ENCODE results near the gene KRTAP10-1.

Gene KRTAP10-1

GRCh38 chr21:44532712-44533111 lies 7.3 kb downstream of the KRTAP10-1 start:
- in situ Hi-C loops (cut with MboI; ENCODE audit: low pct_unique_long_range_greater_than_20kb, low sequenced_read_pairs) = loop anchor here (25.0 kb wide), 1 partner anchor 205 kb away; no protein-coding TSS in a partner anchor
- DNase-seq = no peak

- no peak for DNase-seq
- in situ Hi-C loops (cut with MboI; ENCODE audit: low pct_unique_long_range_greater_than_20kb, low sequenced_read_pairs) = loop anchor here (25.0 kb wide), 1 partner anchor 205 kb away; no protein-coding TSS in a partner anchor
Observed at GRCh38 chr21:44531606-44532564, 8.1 kb downstream of the KRTAP10-1 start.

- DNase-seq = no peak
- in situ Hi-C loops (cut with MboI; ENCODE audit: low pct_unique_long_range_greater_than_20kb, low sequenced_read_pairs) = loop anchor here (25.0 kb wide), 1 partner anchor 206 kb away; no protein-coding TSS in a partner anchor
Observed at GRCh38 chr21:44530903-44531605, 8.9 kb downstream of the KRTAP10-1 start.

- in situ Hi-C loops (cut with MboI; ENCODE audit: low pct_unique_long_range_greater_than_20kb, low sequenced_read_pairs) = loop anchor here (25.0 kb wide), 1 partner anchor 207 kb away; no protein-coding TSS in a partner anchor
- DNase-seq = no peak
Observed at GRCh38 chr21:44530221-44530902, 9.6 kb downstream of the KRTAP10-1 start.

- DNase-seq = no peak
- in situ Hi-C loops (cut with MboI; ENCODE audit: low pct_unique_long_range_greater_than_20kb, low sequenced_read_pairs) = loop anchor here (25.0 kb wide), 1 partner anchor 208 kb away; no protein-coding TSS in a partner anchor
Observed at GRCh38 chr21:44529503-44530125, 10.4 kb downstream of the KRTAP10-1 start.

GRCh38 chr21:44529011-44529421 lies 11.0 kb downstream of the KRTAP10-1 start:
- in situ Hi-C loops (cut with MboI; ENCODE audit: low pct_unique_long_range_greater_than_20kb, low sequenced_read_pairs) = loop anchor here (25.0 kb wide), 1 partner anchor 208 kb away; no protein-coding TSS in a partner anchor
- no peak for DNase-seq

GRCh38 chr21:44528634-44528995 lies 11.4 kb downstream of the KRTAP10-1 start:
- in situ Hi-C loops (cut with MboI; ENCODE audit: low pct_unique_long_range_greater_than_20kb, low sequenced_read_pairs) = loop anchor here (25.0 kb wide), 1 partner anchor 209 kb away; no protein-coding TSS in a partner anchor

GRCh38 chr21:44527983-44528633 lies 11.9 kb downstream of the KRTAP10-1 start:
- in situ Hi-C loops (cut with MboI; ENCODE audit: low pct_unique_long_range_greater_than_20kb, low sequenced_read_pairs) = loop anchor here (25.0 kb wide), 1 partner anchor 209 kb away; no protein-coding TSS in a partner anchor
- DNase-seq = no peak

More at GRCh38 chr21:44528634-44528995, 11.4 kb downstream of the KRTAP10-1 start:
- no peak for DNase-seq

- in situ Hi-C loops (cut with MboI; ENCODE audit: low pct_unique_long_range_greater_than_20kb, low sequenced_read_pairs) = loop anchor here (25.0 kb wide), 1 partner anchor 210 kb away; no protein-coding TSS in a partner anchor
- no peak for DNase-seq
Observed at GRCh38 chr21:44527156-44527982, 12.6 kb downstream of the KRTAP10-1 start.

- DNase-seq = no peak
- in situ Hi-C loops (cut with MboI; ENCODE audit: low pct_unique_long_range_greater_than_20kb, low sequenced_read_pairs) = loop anchor here (25.0 kb wide), 1 partner anchor 211 kb away; no protein-coding TSS in a partner anchor
Observed at GRCh38 chr21:44526096-44526997, 13.6 kb downstream of the KRTAP10-1 start.

GRCh38 chr21:44525391-44526095 lies 14.5 kb downstream of the KRTAP10-1 start:
- in situ Hi-C loops (cut with MboI; ENCODE audit: low pct_unique_long_range_greater_than_20kb, low sequenced_read_pairs) = loop anchor here (25.0 kb wide), 1 partner anchor 212 kb away; no protein-coding TSS in a partner anchor
- no peak for DNase-seq

GRCh38 chr21:44524414-44525371 lies 15.3 kb downstream of the KRTAP10-1 start:
- DNase-seq = no peak
- in situ Hi-C loops (cut with MboI; ENCODE audit: low pct_unique_long_range_greater_than_20kb, low sequenced_read_pairs) = loop anchor here (25.0 kb wide), 1 partner anchor 213 kb away; no protein-coding TSS in a partner anchor

GRCh38 chr21:44523567-44524413 lies 16.2 kb downstream of the KRTAP10-1 start:
- in situ Hi-C loops (cut with MboI; ENCODE audit: low pct_unique_long_range_greater_than_20kb, low sequenced_read_pairs) = no loop called here
- no peak for DNase-seq
